ENCODE measurements around the gene INSC. TPM values are rescaled to one million over a fixed set of nuclear protein-coding genes. Genes with fewer than 3 reads are reported as not detected.

Gene INSC
- polyA plus RNA-seq, 1 donor from 2014 or later, result 0.12 TPM

DNA sequence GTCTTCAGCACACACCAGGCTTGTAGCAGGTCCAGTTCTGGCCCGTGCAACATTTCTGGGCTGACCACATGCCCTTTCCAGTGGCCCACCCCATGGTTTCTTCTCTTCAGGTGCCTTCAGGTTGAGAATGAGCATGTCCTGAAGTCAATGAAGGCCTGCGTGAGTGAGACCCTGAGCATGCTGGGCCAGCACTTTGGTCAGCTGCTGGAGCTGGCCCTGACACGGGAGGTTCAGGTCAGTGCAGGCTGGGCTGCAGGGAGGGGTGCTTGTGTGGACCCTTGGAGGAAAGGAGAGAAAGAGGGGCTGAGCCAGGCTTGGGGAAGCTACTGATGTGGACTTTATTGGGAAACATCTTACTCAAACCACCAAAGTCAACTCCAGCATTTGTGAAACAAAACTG, 63.5 kb downstream of the INSC start:
- Histone ChIP-seq H3K79me2 (replicated peaks; ENCODE audit: insufficient read depth, low read length) (no peaks in the 10 kb centered on the region), H4K20me1 (ENCODE audit: insufficient read depth) (no peaks in the 10 kb centered on the region), H3K9me3 (ENCODE audit: low read length) (no peaks in the 10 kb centered on the region), H2AFZ (ENCODE audit: low read depth, low read length) (no peak overlapping the region), H3K36me3 (ENCODE audit: insufficient read depth, low read length) (no peaks in the 10 kb centered on the region), H3K4me3 (ENCODE audit: low read length) (no peak overlapping the region), H3K27ac (ENCODE audit: low read length) (no peak overlapping the region), H3K27me3 (ENCODE audit: insufficient read depth, low read depth, low read length) (no peaks in the 10 kb centered on the region), H3K9me2 (ENCODE audit: insufficient read depth, low read length) (no peaks in the 10 kb centered on the region), H3K4me2 (ENCODE audit: low read length) (no peak overlapping the region), H3F3A (ENCODE audit: insufficient read depth, low read length, poor library complexity, severe bottlenecking) (no peaks in the 10 kb centered on the region), H3K9ac (ENCODE audit: low read length) (no peak overlapping the region)
- TF ChIP-seq MXI1 (conservative IDR thresholded peaks at IDR 0.05; ENCODE audit: poor library complexity, severe bottlenecking), result no peak
- no peak for TF ChIP-seq EP300 (conservative IDR thresholded peaks at IDR 0.05; ENCODE audit: poor library complexity, severe bottlenecking)

DNA sequence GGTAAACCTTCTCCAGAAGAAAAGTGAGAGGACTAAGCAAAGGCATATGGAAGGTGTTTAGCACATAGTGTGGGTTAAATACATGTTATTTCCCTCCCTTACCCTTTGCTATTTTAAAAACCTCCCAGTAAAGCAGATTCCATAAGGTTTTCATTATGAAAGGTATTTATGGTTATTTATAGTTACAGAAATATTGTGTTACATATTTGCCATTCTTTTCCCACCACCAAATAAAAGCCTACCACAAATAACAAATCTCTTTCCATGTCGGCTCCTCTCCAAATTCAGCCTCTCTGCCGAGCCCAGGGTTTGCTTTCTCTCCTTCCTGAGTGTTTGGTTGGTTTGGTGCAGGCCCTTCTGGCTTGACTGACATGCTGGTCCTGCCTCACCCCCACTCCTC, 64.4 kb downstream of the INSC start:
- Histone ChIP-seq H3K4me2 (ENCODE audit: low read length) (no peak overlapping the region), H3K9ac (ENCODE audit: low read length) (no peak overlapping the region), H3K27ac (ENCODE audit: low read length) (no peak overlapping the region), H3F3A (ENCODE audit: insufficient read depth, low read length, poor library complexity, severe bottlenecking) (no peaks in the 10 kb centered on the region), H3K79me2 (replicated peaks; ENCODE audit: insufficient read depth, low read length) (no peaks in the 10 kb centered on the region), H3K36me3 (ENCODE audit: insufficient read depth, low read length) (no peaks in the 10 kb centered on the region), H3K9me2 (ENCODE audit: insufficient read depth, low read length) (no peaks in the 10 kb centered on the region), H3K27me3 (ENCODE audit: insufficient read depth, low read depth, low read length) (no peaks in the 10 kb centered on the region), H4K20me1 (ENCODE audit: insufficient read depth) (no peaks in the 10 kb centered on the region), H3K9me3 (ENCODE audit: low read length) (no peaks in the 10 kb centered on the region), H2AFZ (ENCODE audit: low read depth, low read length) (no peak overlapping the region), H3K4me3 (ENCODE audit: low read length) (no peak overlapping the region)
- no peak for TF ChIP-seq EP300 (conservative IDR thresholded peaks at IDR 0.05; ENCODE audit: poor library complexity, severe bottlenecking)

DNA sequence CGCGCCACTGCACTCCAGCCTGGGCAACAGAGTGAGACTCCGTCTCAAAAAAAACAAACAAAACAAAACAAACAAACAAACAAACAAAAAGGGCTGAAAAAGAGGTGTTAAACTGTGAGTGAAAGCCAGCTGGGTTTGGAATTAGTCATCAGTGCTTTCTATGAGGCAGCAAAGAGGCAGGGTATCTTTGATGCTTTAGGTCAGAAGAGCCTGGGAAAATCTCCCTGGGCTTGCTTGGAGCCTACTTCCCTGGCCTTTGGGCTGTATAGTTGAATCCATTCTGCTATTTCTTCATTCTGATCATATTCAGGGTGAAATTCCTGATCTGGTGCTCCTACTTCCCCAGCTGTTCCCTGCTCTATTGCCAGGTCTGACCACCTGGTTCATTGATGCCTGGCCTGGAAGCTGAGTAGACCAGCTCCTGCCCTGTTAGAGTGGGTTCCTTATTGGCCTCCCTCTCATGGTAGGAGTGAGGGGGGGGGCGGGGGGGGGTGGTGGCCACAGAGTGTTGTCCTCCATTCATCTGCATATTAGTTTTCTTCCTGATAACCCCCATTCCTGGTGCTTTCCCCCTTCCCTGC, 65.6 kb downstream of the INSC start:
- H3K4me3 ChIP-seq (ENCODE audit: low read length), result no peak overlapping the region
- H3K4me2 ChIP-seq (ENCODE audit: low read length), result no peak overlapping the region
- H3K27me3 ChIP-seq (ENCODE audit: insufficient read depth, low read depth, low read length), result no peaks in the 10 kb centered on the region
- no peaks in the 10 kb centered on the region for H3K79me2 ChIP-seq (replicated peaks; ENCODE audit: insufficient read depth, low read length)
- H3K9ac ChIP-seq (ENCODE audit: low read length), result no peak overlapping the region
- H3K27ac ChIP-seq (ENCODE audit: low read length), result no peak overlapping the region
- H3K9me2 ChIP-seq (ENCODE audit: insufficient read depth, low read length), result no peaks in the 10 kb centered on the region
- H2AFZ ChIP-seq (ENCODE audit: low read depth, low read length), result no peak overlapping the region
- TF ChIP-seq, protein P1, sequence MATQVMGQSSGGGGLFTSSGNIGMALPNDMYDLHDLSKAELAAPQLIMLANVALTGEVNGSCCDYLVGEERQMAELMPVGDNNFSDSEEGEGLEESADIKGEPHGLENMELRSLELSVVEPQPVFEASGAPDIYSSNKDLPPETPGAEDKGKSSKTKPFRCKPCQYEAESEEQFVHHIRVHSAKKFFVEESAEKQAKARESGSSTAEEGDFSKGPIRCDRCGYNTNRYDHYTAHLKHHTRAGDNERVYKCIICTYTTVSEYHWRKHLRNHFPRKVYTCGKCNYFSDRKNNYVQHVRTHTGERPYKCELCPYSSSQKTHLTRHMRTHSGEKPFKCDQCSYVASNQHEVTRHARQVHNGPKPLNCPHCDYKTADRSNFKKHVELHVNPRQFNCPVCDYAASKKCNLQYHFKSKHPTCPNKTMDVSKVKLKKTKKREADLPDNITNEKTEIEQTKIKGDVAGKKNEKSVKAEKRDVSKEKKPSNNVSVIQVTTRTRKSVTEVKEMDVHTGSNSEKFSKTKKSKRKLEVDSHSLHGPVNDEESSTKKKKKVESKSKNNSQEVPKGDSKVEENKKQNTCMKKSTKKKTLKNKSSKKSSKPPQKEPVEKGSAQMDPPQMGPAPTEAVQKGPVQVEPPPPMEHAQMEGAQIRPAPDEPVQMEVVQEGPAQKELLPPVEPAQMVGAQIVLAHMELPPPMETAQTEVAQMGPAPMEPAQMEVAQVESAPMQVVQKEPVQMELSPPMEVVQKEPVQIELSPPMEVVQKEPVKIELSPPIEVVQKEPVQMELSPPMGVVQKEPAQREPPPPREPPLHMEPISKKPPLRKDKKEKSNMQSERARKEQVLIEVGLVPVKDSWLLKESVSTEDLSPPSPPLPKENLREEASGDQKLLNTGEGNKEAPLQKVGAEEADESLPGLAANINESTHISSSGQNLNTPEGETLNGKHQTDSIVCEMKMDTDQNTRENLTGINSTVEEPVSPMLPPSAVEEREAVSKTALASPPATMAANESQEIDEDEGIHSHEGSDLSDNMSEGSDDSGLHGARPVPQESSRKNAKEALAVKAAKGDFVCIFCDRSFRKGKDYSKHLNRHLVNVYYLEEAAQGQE (IDR thresholded peaks at IDR 0.05; ENCODE audit: borderline replicate concordance), result no peak
- no peak for TF ChIP-seq POLR2AphosphoS5 (IDR thresholded peaks at IDR 0.05)
- TF ChIP-seq EP300 (conservative IDR thresholded peaks at IDR 0.05; ENCODE audit: poor library complexity, severe bottlenecking), result no peak
- TF ChIP-seq MXI1 (conservative IDR thresholded peaks at IDR 0.05; ENCODE audit: poor library complexity, severe bottlenecking), result no peak
- TF ChIP-seq EZH2 (IDR thresholded peaks at IDR 0.05; ENCODE audit: borderline replicate concordance, insufficient read depth, low read length, poor library complexity, severe bottlenecking), result no peak
- no peak for TF ChIP-seq TAF1 (IDR thresholded peaks at IDR 0.05; ENCODE audit: low read depth)
- H3K36me3 ChIP-seq (ENCODE audit: insufficient read depth, low read length), result no peaks in the 10 kb centered on the region
- H3F3A ChIP-seq (ENCODE audit: insufficient read depth, low read length, poor library complexity, severe bottlenecking), result no peaks in the 10 kb centered on the region
- no peaks in the 10 kb centered on the region for H4K20me1 ChIP-seq (ENCODE audit: insufficient read depth)
- H3K9me3 ChIP-seq (ENCODE audit: low read length), result no peaks in the 10 kb centered on the region
